Type B pancreatic cell (in vitro differentiated cells): ENCODE data around the gene ELAC1. TPM values are rescaled to one million over a fixed set of nuclear protein-coding genes. Genes with fewer than 3 reads are reported as not detected.

Source experiments
- DNase-seq: peaks from one replicate; pipeline ENCODE4 v3.0.0; 2021; ENCODE audit warnings: mixed read lengths; ENCODE audit not compliant: unreplicated experiment; ENCODE audit errors: extremely low spot score
- H3K27ac Mint-ChIP-seq: 2 replicates; pipeline ENCODE4 v1.8.0; 2021; ENCODE audit warnings: mild to moderate bottlenecking, mixed read lengths
- H3K27me3 Mint-ChIP-seq: 2 replicates; pipeline ENCODE4 v1.8.0; 2021; ENCODE audit warnings: mixed read lengths
- H3K36me3 Mint-ChIP-seq: 2 replicates; pipeline ENCODE4 v1.8.0; 2021; ENCODE audit warnings: mixed read lengths
- H3K4me1 Mint-ChIP-seq: one replicate; pipeline ENCODE4 v1.8.0; 2021; ENCODE audit warnings: mixed read lengths; ENCODE audit not compliant: unreplicated experiment
- H3K4me3 Mint-ChIP-seq: 2 replicates; pipeline ENCODE4 v1.8.0; 2021; ENCODE audit warnings: mild to moderate bottlenecking, mixed read lengths
- H3K9me3 Mint-ChIP-seq: 2 replicates; pipeline ENCODE4 v1.8.0; 2021; ENCODE audit warnings: mixed read lengths
- CTCF ChIP-seq: fragments of 200-600 bp; sonication (generic); conservative IDR thresholded peaks from 2 replicates; pipeline ENCODE4 v1.5.0; 2021; ENCODE audit warnings: antibody characterized with exemption, mild to moderate bottlenecking
- total RNA-seq: library from RNA; stranded (reverse); gene quantifications from 2 replicates; pipeline ENCODE4 v1.2.1, GENCODE V29; 2021; ENCODE audit warnings: low replicate concordance

Gene ELAC1
- total RNA-seq, 1 donor from 2014 or later: 13.9 TPM

- H3K9me3 Mint-ChIP-seq: no peaks in the 10 kb centered on the region
- DNase-seq: no peak
- peaks cover 3% of the 10 kb centered on the region for H3K27me3 Mint-ChIP-seq
- peaks cover 4% of the 10 kb centered on the region for H3K4me1 Mint-ChIP-seq
- no peak overlapping the region for H3K27ac Mint-ChIP-seq
- H3K4me3 Mint-ChIP-seq: no peak overlapping the region
- peaks cover 8% of the 10 kb centered on the region for H3K36me3 Mint-ChIP-seq
- TF ChIP-seq CTCF: no peak
These were observed 38.4 kb downstream of the ELAC1 start for GRCh38 chr18:51006061-51006818.

GRCh38 chr18:51006948-51007789 lies 39.3 kb downstream of the ELAC1 start:
- Mint-ChIP-seq H3K9me3 (no peaks in the 10 kb centered on the region), H3K27ac (peak overlapping the region; percentile 21), H3K27me3 (peaks cover 3% of the 10 kb centered on the region), H3K36me3 (no peaks in the 10 kb centered on the region), H3K4me3 (peak overlapping the region; percentile 35), H3K4me1 (peaks cover 4% of the 10 kb centered on the region)
- DNase-seq: no peak
- TF ChIP-seq CTCF: no peak

- Mint-ChIP-seq H3K27ac (peak overlapping the region; percentile 21), H3K27me3 (peaks cover 3% of the 10 kb centered on the region), H3K36me3 (no peaks in the 10 kb centered on the region), H3K4me1 (peaks cover 4% of the 10 kb centered on the region), H3K4me3 (no peak overlapping the region), H3K9me3 (no peaks in the 10 kb centered on the region)
- DNase-seq: no peak
- TF ChIP-seq CTCF: no peak
These were observed 39.9 kb downstream of the ELAC1 start for GRCh38 chr18:51007790-51008139.

- no peak for DNase-seq
- Mint-ChIP-seq H3K27me3 (peaks cover 3% of the 10 kb centered on the region), H3K4me1 (peaks cover 4% of the 10 kb centered on the region), H3K27ac (no peak overlapping the region), H3K4me3 (no peak overlapping the region), H3K36me3 (no peaks in the 10 kb centered on the region), H3K9me3 (no peaks in the 10 kb centered on the region)
- no peak for TF ChIP-seq CTCF
These were observed 41.2 kb downstream of the ELAC1 start for GRCh38 chr18:51009072-51009471.

- TF ChIP-seq CTCF: no peak
- Mint-ChIP-seq H3K9me3 (no peaks in the 10 kb centered on the region), H3K4me3 (no peak overlapping the region), H3K27me3 (peaks cover 3% of the 10 kb centered on the region), H3K4me1 (peaks cover 4% of the 10 kb centered on the region), H3K36me3 (no peaks in the 10 kb centered on the region), H3K27ac (no peak overlapping the region)
- DNase-seq: no peak
These were observed 42.4 kb downstream of the ELAC1 start for GRCh38 chr18:51010218-51010617.
